ENCODE data around the gene UBE2Q2. TPM values are rescaled to one million over a fixed set of nuclear protein-coding genes. Genes with fewer than 3 reads are reported as not detected.

UBE2Q2 gene
- total RNA-seq, 2 experiments from 2014 or later = 29.3 to 33.5 TPM

GRCh38 chr15:75843678-75844581, 683 bp downstream of the UBE2Q2 start:
- H3K4me3 Mint-ChIP-seq = peak overlapping the region; percentile 93
- Histone ChIP-seq H3K27me3 (ENCODE audit: control insufficient read depth in 1 of 2, insufficient read depth in 2 of 2, low read length in 2 of 2) (no peaks in the 10 kb centered on the region), H3K4me3 (ENCODE audit: low read length) (peak overlapping the region; percentile 83), H3K9me3 (ENCODE audit: control insufficient read depth in 1 of 2, insufficient read depth in 1 of 2, low read length in 2 of 2) (no peaks in the 10 kb centered on the region), H3K4me1 (ENCODE audit: insufficient read depth, low read length) (peaks cover 30% of the 10 kb centered on the region), H3K36me3 (ENCODE audit: insufficient read depth, low read length) (no peaks in the 10 kb centered on the region), H3K27ac (ENCODE audit: low read depth in 1 of 2, low read length in 2 of 2) (peak overlapping the region; percentile 54 to 60)
- peaks cover 5% of the 10 kb centered on the region for H3K36me3 Mint-ChIP-seq (ENCODE audit: low read depth)
- peak; percentile 70 for ATAC-seq (ENCODE audit: poor library complexity)
- CTCF ChIA-PET = interaction anchor here (1.6 kb wide), 1 partner anchor 18 kb away, joined by 3 read pairs; no protein-coding TSS in a partner anchor
- no peaks in the 10 kb centered on the region for H3K27me3 Mint-ChIP-seq
- no peak for TF ChIP-seq CTCF (IDR thresholded peaks at IDR 0.05)
- intact Hi-C loops (cut with DNase I, micrococcal nuclease) = loop anchor here (2.0 kb wide), 3 partner anchors 19 to 61 kb away; partner anchors contain the start of gene FBXO22 (in 1 of the 2)
- peak overlapping the region; percentile 91 for H3K27ac Mint-ChIP-seq
- peak; percentile 31 to 72 (median 52) for DNase-seq
- peaks cover 54% of the 10 kb centered on the region for H3K4me1 Mint-ChIP-seq (ENCODE audit: low read depth)
- POLR2A ChIA-PET = interaction anchor here (0.7 to 3.1 kb wide), 14 partner anchors 12 to 849 kb away, joined by 3 to 26 read pairs (median 6); partner anchors contain the start of genes FBXO22, IMP3, MAN2C1 and SCAMP5
- no peaks in the 10 kb centered on the region for H3K9me3 Mint-ChIP-seq

- CTCF ChIA-PET = no interaction called here
- DNase-seq (peak in 10 of 14 experiments; percentile 4 to 58 (median 18)), ATAC-seq (ENCODE audit: poor library complexity) (peak; percentile 24)
- TF ChIP-seq CTCF (IDR thresholded peaks at IDR 0.05) = no peak
- Histone ChIP-seq H3K4me3 (ENCODE audit: low read length) (peak overlapping the region; percentile 83), H3K36me3 (ENCODE audit: insufficient read depth, low read length) (no peaks in the 10 kb centered on the region), H3K9me3 (ENCODE audit: control insufficient read depth in 1 of 2, insufficient read depth in 1 of 2, low read length in 2 of 2) (no peaks in the 10 kb centered on the region), H3K27me3 (ENCODE audit: control insufficient read depth in 1 of 2, insufficient read depth in 2 of 2, low read length in 2 of 2) (no peaks in the 10 kb centered on the region), H3K27ac (ENCODE audit: low read depth in 1 of 2, low read length in 2 of 2) (peak overlapping the region; percentile 54 to 60), H3K4me1 (ENCODE audit: insufficient read depth, low read length) (peaks cover 30% of the 10 kb centered on the region)
- intact Hi-C loops (cut with DNase I, micrococcal nuclease) = loop anchor here (2.0 kb wide), 3 partner anchors 18 to 60 kb away; partner anchors contain the start of gene FBXO22 (in 1 of the 2)
- H3K36me3 Mint-ChIP-seq (ENCODE audit: low read depth) = peaks cover 5% of the 10 kb centered on the region
- H3K4me3 Mint-ChIP-seq = peak overlapping the region; percentile 93
- H3K9me3 Mint-ChIP-seq = no peaks in the 10 kb centered on the region
- no peaks in the 10 kb centered on the region for H3K27me3 Mint-ChIP-seq
- peaks cover 63% of the 10 kb centered on the region for H3K4me1 Mint-ChIP-seq (ENCODE audit: low read depth)
- POLR2A ChIA-PET = interaction anchor here (0.6 to 3.1 kb wide), 10 partner anchors 16 to 476 kb away, joined by 3 to 26 read pairs (median 4); partner anchors contain the start of genes FBXO22, MAN2C1, SIN3A and SNUPN
- H3K27ac Mint-ChIP-seq = peak overlapping the region; percentile 91
Observed at GRCh38 chr15:75844629-75845335, 1.5 kb downstream of the UBE2Q2 start.

GRCh38 chr15:75849167-75849566, 5.9 kb downstream of the UBE2Q2 start:
- Mint-ChIP-seq H3K4me3 (no peak overlapping the region), H3K9me3 (no peaks in the 10 kb centered on the region), H3K4me1 (ENCODE audit: low read depth) (peaks cover 88% of the 10 kb centered on the region), H3K27me3 (no peaks in the 10 kb centered on the region), H3K27ac (no peak overlapping the region), H3K36me3 (ENCODE audit: low read depth) (peaks cover 24% of the 10 kb centered on the region)
- TF ChIP-seq CTCF (IDR thresholded peaks at IDR 0.05) = no peak
- POLR2A ChIA-PET = no interaction called here
- intact Hi-C loops (cut with DNase I, micrococcal nuclease) = no loop called here
- H3K36me3 ChIP-seq (ENCODE audit: insufficient read depth, low read length) = peaks cover under 1% of the 10 kb centered on the region
- H3K27ac ChIP-seq (ENCODE audit: low read depth in 1 of 2, low read length in 2 of 2) = no peak overlapping the region
- CTCF ChIA-PET = interaction anchor here (1.0 to 1.5 kb wide), 2 partner anchors 12 to 47 kb away, joined by 3 read pairs; no protein-coding TSS in a partner anchor
- no peaks in the 10 kb centered on the region for H3K9me3 ChIP-seq (ENCODE audit: control insufficient read depth in 1 of 2, insufficient read depth in 1 of 2, low read length in 2 of 2)
- peaks cover 30% of the 10 kb centered on the region for H3K4me1 ChIP-seq (ENCODE audit: insufficient read depth, low read length)
- ATAC-seq (ENCODE audit: poor library complexity) (no peak), DNase-seq (no peak)
- no peak overlapping the region for H3K4me3 ChIP-seq (ENCODE audit: low read length)
- H3K27me3 ChIP-seq (ENCODE audit: control insufficient read depth in 1 of 2, insufficient read depth in 2 of 2, low read length in 2 of 2) = no peaks in the 10 kb centered on the region
